Measurements from ENCODE around the gene XCR1. TPM values are rescaled to one million over a fixed set of nuclear protein-coding genes. Genes with fewer than 3 reads are reported as not detected.
"Not testable (repeated sequence)": the region's sequence is repeated elsewhere in the genome, so short reads cannot be mapped to it uniquely, and the experiment has no call there.

Gene XCR1
- total and polyA plus RNA-seq, 2 of the 8 experiments (the other 6 are each of a cell fraction or from before 2014, with no cell fraction given): 0.53 TPM; not detected in 1

DNA sequence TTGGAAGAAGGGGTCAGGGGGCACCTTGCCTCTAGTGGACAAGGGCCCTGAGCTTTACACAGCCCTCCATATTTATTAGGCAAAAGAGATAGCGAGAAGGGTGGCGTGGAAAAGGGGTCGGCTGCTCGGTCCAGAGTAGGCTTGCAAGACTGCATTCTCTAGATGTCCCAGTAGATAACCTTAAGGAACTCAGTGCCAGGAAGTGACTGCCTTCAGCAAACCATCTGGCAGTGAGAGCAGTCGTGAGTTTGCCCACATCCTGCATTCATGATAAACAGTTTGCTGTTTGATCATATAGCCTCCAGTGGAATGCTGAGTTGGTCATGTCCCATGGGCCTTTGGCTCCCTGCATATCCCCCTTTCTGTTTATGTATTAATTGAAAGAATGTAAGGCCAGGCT is 18.9 kb upstream of the XCR1 start:
- H3K4ac ChIP-seq (replicated peaks; ENCODE audit: insufficient read length, low read depth, low read length); H4K91ac ChIP-seq (replicated peaks; ENCODE audit: insufficient read length, low read length); H2BK15ac ChIP-seq (ENCODE audit: low read length); H2AFZ ChIP-seq (ENCODE audit: low read length); DNase-seq (ENCODE audit: low read depth in 1 of 2, low spot score in 2 of 2); FAIRE-seq; H2BK12ac ChIP-seq (ENCODE audit: low read depth, low read length); H2AK5ac ChIP-seq (ENCODE audit: low read depth, low read length); H3K23me2 ChIP-seq (ENCODE audit: low read depth, low read length); H3K9ac ChIP-seq (replicated peaks in 1 of 4; ENCODE audit: extremely low read depth in 1 of 4, low read depth in 3 of 4, low read length in 3 of 4); H2BK20ac ChIP-seq (ENCODE audit: low read length); H3K23ac ChIP-seq (ENCODE audit: insufficient read length); H3K14ac ChIP-seq (ENCODE audit: insufficient read length); H3K36me3 ChIP-seq (ENCODE audit: control insufficient read depth in 2 of 4, insufficient read depth in 4 of 4, low read length in 3 of 4); H3K79me1 ChIP-seq (ENCODE audit: low read depth, low read length); H3K27ac ChIP-seq (ENCODE audit: low read depth, low read length); H3K9me3 ChIP-seq (ENCODE audit: insufficient read depth in 2 of 2, low read depth in 1 of 2, low read length in 1 of 2); H4K20me1 ChIP-seq (replicated peaks in 1 of 2; ENCODE audit: control insufficient read depth in 1 of 2, insufficient read depth in 2 of 2, low read length in 2 of 2); H2BK5ac ChIP-seq (ENCODE audit: low read depth, low read length); H4K8ac ChIP-seq (ENCODE audit: extremely low read depth, insufficient read depth, low read length); POLR2A ChIA-PET (ENCODE audit: partially characterized antibody); H3K4me1 ChIP-seq (replicated peaks in 1 of 4; ENCODE audit: control insufficient read depth in 3 of 4, insufficient read depth in 4 of 4, low read length in 3 of 4); H4K5ac ChIP-seq (ENCODE audit: insufficient read length, low read depth, low read length); H3K18ac ChIP-seq (ENCODE audit: extremely low read depth, low read length); H2BK120ac ChIP-seq (replicated peaks; ENCODE audit: low read depth, low read length); H3K79me2 ChIP-seq (ENCODE audit: control insufficient read depth in 1 of 2, insufficient read depth in 2 of 2, low read length in 2 of 2); H3K27me3 ChIP-seq (replicated peaks in 1 of 4; ENCODE audit: control insufficient read depth in 3 of 4, extremely low read depth in 1 of 4, insufficient read depth in 3 of 4, low read length in 3 of 4); H3K4me3 ChIP-seq (ENCODE audit: extremely low read depth in 1 of 4, insufficient read depth in 2 of 4, low read depth in 3 of 4, low read length in 4 of 4); H3K4me2 ChIP-seq (ENCODE audit: insufficient read depth in 1 of 2, low read depth in 2 of 2, low read length in 2 of 2); H3K56ac ChIP-seq (replicated peaks; ENCODE audit: insufficient read length, low read depth, low read length): not testable (repeated sequence)
- WGBS, 2 experiments (ENCODE audit: extremely low coverage in 1 of 2, insufficient coverage in 1 of 2, insufficient read length in 1 of 2, insufficient replicate concordance in 2 of 2, low coverage in 1 of 2, low lambda C conversion rate in 2 of 2, missing lambda C conversion rate in 1 of 2): 88% methylated on average over 5 of the region's 5 CpGs; no CpG with 5 or more reads in 1 of the 2 experiments
- CTCF ChIA-PET (ENCODE audit: partially characterized antibody): interaction anchor here (0.8 to 1.2 kb wide), 2 partner anchors 19 to 32 kb away, joined by 3 to 4 read pairs; no protein-coding TSS in a partner anchor

Data from H1 (cell line).